NCI-H524 (cell line): ENCODE measurements around the gene PRMT7.
"Not testable (repeated sequence)": the region's sequence is repeated elsewhere in the genome, so short reads cannot be mapped to it uniquely, and the experiment has no call there.

Experiments used
- DNase-seq, 2 experiments: peaks; one replicate each; lab custom pipeline; 2025; lab: John Stamatoyannopoulos, UW

Gene PRMT7

DNA sequence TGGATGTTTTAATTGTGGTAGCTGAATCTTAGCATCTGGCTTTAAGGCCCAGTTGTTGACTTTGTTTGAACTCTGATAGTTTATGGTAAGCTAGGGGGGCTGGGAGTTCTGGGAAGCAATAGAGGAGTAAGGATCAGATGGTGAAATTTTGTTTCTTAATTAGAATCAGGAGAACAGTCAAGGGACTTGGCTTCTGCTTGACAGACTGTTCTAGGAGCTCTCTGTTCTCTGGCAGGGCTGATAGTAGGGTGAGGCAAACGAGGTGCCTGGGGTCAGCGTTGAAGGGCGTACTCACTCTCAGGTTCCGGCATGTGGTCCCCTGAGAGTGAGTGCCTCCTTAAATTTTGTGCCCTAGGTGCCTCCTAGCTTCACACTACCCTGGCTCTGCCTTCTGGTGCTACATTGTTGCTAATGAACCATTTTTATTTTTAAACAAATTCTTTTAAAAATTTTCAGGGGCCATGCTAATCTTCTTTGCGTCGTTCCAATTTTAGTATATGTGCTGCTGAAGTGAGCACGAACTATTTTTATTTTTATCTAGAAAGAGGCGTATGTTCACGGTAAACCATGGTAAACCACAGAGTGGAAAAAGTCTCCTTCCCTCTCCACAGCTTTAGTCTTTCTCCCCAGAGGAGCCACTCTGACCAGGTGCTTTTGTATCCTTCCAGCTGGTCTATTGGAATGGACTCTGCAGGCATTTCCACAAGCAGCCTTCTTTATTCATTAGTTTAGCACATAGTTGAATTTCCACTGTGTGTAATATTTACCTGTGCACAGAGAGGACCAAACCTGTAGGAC is 26.8 kb upstream of the PRMT7 start:
- no peak for DNase-seq

- DNase-seq: no peak
These were observed 26.0 kb upstream of the PRMT7 start for GRCh38 chr16:68284847-68285246.

- DNase-seq: no peak
These were observed 25.1 kb upstream of the PRMT7 start for GRCh38 chr16:68285683-68286082.

GRCh38 chr16:68286153-68287074 is 24.4 kb upstream of the PRMT7 start:
- no peak for DNase-seq

- DNase-seq: no peak
These were observed 23.3 kb upstream of the PRMT7 start for GRCh38 chr16:68287276-68288251.

- no peak for DNase-seq
These were observed 22.6 kb upstream of the PRMT7 start for GRCh38 chr16:68288252-68288650.

- DNase-seq: not testable (repeated sequence)
These were observed 22.0 kb upstream of the PRMT7 start for GRCh38 chr16:68288796-68289195.

DNA sequence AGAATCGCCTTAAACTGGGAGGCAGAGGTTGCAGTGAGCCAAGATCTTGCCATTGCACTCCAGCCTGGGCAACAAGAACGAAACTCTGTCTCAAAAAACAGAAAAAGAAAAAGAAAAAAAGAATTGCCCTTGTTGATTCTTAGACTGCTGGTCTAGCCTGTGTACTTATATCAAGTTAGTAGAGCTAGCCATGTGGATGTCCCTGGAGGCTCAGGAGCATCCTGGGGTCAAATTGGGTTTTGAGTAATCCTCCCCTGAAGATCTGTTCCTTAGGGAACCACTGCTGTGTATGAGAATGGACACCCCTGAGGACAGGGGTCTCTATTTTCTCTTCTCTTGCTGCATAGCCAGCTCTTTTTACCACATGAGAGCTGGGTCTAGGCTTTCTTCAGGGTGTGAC is 21.6 kb upstream of the PRMT7 start:
- no peak for DNase-seq

- no peak for DNase-seq
These were observed 21.0 kb upstream of the PRMT7 start for GRCh38 chr16:68289621-68290329.

DNA sequence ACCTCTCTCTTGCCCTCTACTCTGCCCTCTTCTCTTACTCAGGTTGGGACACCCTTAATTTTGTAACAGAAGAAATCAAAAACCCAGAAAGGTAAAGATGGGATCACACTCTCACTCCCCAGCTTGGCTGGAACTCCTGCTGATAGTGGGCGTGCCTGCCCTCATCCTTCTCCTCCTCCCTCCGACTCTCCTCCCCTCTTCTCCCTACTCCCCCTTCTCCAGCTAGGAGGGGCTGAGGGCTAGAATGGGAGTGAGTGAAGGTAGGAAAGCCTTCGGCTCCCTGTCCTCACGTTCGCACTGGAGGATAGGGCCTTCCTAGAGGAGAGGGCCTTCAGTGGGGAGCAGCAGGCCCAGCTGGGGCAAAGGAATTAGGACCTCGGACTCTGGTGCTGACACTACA is 20.4 kb upstream of the PRMT7 start:
- no peak for DNase-seq

DNA sequence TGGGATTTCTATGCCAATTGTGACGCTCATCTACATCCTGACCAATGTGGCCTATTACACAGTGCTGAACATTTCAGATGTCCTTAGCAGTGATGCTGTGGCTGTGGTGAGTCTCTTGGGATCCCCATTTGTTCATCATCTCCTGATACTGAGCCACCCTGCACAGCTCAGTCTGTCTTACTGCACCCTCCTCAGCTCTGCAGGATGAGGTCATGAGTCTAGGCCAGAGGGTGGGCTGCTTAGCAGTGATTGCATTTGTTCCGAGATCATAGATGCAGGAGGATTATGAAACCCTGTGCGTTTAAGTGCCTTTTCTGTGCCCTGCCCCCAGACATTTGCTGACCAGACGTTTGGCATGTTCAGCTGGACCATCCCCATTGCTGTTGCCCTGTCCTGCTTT is 19.6 kb upstream of the PRMT7 start:
- no peak for DNase-seq

- no peak for DNase-seq
These were observed 18.4 kb upstream of the PRMT7 start for GRCh38 chr16:68292425-68292824.

DNA sequence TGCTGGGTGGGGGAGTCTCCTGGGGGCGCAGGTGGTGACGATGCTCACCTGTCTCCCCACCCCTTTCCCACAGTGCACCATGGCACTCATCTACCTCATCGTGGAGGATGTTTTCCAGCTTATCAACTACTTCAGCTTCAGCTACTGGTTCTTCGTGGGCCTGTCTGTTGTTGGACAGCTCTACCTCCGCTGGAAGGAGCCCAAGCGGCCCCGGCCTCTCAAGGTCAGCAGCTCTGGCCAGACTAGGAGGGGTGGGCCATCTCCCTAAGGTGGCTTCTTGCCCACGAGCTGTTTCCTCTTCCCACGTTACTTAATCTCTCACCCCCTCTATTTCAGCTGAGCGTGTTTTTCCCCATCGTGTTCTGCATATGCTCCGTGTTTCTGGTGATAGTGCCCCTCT is 14.5 kb upstream of the PRMT7 start:
- DNase-seq: no peak

- no peak for DNase-seq
These were observed 14.1 kb upstream of the PRMT7 start for GRCh38 chr16:68296693-68297092.

DNA sequence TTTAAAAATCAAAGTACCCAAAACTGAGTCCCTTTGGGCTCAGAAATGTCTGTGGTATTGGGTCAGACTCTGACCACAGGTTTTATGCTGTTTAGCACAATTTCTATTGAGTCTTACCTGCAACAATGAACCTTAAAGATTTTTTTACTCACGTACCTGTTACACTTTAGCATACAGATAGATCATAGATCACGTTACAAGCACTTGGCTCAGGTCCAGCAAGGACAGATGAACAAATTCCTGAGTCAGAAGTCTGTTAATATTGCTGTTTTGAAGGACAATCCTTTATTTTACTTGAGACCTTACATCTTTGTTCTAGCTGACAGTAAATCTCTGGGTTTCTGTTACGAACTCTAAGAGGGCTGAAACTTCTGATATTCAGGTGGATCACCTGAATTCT is 12.9 kb upstream of the PRMT7 start:
- DNase-seq: peak in 1 of 2 experiments; percentile 39

DNA sequence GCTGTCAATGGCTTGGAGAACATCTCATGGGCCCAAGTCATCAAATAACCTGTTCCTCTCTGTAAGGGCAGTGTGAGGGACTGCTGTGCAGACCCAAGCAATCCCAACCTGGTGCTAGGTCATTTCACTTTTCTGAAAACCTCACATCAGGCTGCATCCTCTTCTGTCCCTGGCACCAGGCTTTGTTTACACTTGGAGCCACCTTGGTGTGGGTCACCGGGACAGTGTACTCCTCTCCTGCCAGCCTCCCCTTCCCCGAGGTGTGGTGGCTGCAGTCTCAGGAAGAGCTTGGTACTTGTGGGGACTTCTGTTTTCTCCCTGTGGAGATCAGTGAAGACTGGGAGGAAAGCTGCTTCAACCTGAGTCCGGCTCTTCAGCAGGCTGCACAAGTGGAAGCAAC is 12.5 kb upstream of the PRMT7 start:
- no peak for DNase-seq

GRCh38 chr16:68298907-68299561 is 11.8 kb upstream of the PRMT7 start:
- DNase-seq: peak; percentile 85 to 88

DNA sequence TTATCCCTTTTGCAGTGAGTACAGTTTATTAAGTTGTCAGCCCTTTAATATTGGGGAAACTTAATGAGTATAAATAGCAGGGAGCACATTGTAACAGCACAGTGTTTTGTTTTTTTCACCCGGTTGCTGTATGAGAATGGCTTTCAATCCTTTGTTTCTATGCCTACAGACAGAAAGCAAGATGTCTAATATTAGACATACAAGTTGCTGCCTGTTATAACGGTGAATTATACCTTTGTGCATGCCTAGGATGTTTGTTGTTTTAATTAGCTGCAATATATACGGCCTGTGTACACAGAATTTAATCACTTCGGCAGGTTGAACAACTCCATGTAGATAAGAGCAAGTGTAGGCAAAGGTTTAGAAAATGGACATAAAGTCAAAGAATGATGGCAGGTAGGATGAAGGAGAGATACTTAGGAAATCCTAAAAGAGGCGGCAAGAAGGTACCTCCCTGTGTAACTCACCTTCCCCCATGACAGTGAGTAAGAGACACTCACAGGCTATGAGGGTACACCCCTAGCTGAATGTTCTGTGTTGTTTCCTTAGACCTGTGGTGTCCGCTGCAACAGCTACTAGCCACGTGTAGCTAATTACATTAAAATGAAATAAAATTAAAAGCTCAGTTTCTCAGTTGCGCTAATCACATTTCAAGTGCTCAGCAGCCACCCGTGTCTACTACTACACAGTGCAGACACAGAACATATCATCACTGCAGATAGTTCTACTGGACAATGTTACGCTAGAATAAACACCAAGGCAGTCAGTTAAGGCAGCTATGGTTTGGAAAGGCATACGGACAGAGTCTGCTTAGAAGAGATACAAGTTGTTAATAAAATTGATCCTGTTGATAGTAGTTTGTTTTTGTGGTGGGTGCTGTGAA is 11.0 kb upstream of the PRMT7 start:
- no peak for DNase-seq

- no peak for DNase-seq
These were observed 9.9 kb upstream of the PRMT7 start for GRCh38 chr16:68300734-68301459.
